NCI-H128 (cell line): ENCODE data around the gene NME7.
A peak's percentile ranks its signal among the peaks of the same experiment; 100 is the strongest.
"Not testable (repeated sequence)": the region's sequence is repeated elsewhere in the genome, so short reads cannot be mapped to it uniquely, and the experiment has no call there.

Source experiments
- DNase-seq: peaks from one replicate; lab custom pipeline; 2025; ENCODE audit not compliant: unreplicated experiment; lab: John Stamatoyannopoulos, UW

NME7 gene

DNA sequence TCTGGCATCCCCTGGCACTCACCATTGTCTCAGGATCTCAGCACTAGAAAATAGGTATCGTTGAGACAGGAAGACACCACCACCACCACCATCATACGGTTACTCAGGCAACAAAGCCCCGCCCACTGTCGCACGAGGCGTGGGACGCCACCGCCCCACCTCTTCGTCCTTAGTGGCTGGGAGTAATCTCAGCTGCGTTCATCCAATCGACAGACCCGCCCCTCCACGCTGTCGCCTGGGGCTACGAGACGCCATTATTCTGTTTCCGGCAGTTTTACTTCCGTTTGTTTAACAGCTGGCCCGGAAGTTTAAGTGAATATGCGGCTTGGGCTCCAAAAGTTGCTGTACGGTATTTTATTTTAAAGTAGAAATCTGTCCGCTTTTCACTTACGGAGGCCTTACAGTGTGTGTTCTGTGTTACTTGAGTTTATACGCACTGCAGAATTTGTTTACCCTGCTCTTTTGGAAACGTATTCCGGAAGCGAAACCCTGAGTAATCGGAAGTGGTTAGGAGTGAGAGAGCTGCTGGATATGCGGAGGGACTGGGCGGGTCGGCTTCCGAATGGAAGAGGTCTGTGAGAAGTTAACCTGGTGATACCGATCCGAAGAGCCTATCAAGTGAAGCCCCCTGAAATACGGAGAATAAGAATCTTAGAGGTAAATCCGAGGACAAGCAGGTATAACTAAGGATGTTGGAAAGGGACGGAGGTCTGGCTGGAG is at the start of gene NME7, which contains the start of gene BLZF1:
Gene NME7 (minus strand): TSS at position 112 of the 720 bp plus-strand sequence. CDS start 87 bp downstream, at position 25.
Gene BLZF1 (plus strand): TSS at position 510 of the 720 bp plus-strand sequence. CDS start 1,328 bp downstream, outside the sequence.
- DNase-seq, result peak; percentile 94

- DNase-seq, result no peak
Observed at GRCh38 chr1:169414952-169415351, 47.4 kb upstream of the NME7 start.

- not testable (repeated sequence) for DNase-seq
Observed at GRCh38 chr1:169408340-169408739, 40.7 kb upstream of the NME7 start.

- DNase-seq, result not testable (repeated sequence)
Observed at GRCh38 chr1:169402578-169402977, 35.0 kb upstream of the NME7 start.

DNA sequence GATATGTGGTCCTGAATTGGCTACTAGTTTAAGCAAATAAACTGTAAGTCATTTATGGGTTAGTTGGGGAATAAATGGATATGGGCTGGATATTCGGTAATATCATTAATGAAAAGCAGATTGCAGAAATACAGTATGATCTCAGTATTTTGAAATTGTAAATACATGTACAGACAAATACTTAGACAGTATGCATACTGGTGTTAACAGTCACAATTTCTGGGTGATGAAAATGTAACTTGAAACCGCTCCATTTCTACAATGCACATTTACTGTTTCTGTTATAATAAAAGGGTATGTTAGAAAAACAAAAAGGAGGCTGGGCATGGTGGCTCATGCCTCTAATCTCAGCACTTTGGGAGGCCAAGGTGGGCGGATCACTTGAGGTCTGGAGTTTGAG is 28.4 kb upstream of the NME7 start:
- DNase-seq, result no peak

DNA sequence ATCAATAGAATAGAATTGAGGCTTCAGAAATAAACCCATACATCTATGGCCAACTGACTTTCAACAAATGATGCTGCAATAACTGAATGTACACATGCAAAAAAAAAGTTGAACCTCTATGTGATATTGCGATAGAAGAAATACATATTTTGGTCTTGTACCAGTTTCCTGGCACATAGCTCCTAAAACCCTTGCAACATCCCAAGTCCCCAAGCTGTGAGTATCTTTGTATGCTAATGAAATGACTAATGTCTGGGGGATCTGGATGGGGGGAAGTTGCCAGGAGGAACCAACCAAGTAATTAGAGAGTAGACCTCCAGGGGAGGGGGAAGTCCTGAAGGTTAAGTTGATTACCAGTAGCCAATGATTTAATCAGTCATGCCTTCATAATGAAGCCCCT is 24.8 kb upstream of the NME7 start:
- no peak for DNase-seq

DNA sequence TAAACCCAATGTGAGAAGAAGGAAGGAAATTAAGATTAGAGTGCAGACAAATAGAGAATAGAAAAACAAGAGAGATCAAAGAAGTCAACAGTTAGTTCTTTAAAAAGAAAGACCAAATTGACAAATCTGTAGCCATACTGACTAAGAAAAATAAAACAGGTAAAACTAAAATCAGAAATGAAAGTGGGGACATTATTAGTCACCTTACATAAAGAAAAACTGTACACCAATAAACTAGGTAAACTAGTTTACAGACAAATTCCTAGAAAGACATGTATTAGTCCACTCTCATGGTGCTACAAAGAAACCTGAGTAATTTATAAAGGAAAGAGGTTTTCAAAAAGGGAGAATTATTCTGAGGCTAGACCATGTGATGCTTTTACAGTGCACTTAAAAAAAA is 22.7 kb upstream of the NME7 start:
- no peak for DNase-seq

- no peak for DNase-seq
Observed at GRCh38 chr1:169387399-169387798, 19.8 kb upstream of the NME7 start.

DNA sequence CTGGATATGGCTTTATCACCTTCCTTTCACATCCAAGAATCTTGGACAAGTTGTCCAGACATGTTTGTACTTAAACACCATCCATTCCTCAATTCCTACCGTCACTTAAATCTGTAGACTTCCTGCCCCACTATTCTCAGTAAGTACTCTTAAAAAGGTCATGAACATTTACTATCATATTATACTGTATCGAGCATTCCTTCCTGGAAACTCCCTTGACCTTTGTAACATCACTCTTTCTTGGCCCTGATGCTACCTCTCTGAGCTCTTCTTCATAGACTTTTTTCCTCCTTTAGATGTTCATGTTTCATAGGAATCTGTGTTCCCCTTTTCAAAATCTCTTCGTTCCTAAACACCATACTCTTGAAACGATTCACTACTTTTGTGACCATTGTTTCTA is 15.9 kb upstream of the NME7 start:
- no peak for DNase-seq

DNA sequence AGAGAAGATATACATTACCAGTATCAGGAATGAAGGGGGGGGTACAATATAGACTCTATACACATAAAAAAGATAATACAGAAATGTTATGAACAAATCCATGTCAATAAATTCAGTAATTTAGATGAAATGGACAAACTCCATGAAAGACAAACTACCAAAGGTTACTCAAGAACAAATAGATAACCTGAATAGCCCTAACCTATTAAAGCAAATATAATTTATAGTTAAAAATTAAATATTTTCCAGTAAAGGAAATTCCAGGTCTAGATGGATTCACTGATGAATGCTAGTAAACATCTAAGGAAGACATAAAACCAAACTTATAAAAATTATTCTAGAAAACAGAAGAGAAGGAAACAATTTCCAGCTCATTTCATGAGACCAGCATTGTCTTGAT is 13.6 kb upstream of the NME7 start:
- DNase-seq, result no peak

DNA sequence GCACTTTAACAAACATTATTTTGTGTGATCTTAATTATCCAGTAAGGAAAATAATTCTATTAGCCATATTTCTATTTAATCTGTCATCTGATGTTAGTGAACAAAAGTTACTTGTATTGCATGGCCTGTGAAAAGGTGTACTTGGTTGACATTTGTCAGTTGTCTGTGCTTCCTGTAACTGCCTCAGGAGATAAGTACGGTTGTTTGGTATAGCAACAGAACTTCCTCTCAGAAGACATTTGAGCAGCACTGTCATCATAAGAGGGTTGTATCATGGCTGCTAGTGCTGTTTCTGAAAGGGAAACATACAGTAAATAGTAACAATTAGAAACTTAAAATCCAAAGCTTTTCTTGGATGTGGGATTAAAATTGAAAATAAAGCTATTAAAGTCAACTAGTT is 3.8 kb upstream of the NME7 start:
- DNase-seq, result no peak

- DNase-seq, result no peak
Observed at GRCh38 chr1:169368406-169368769, 791 bp upstream of the NME7 start.

- DNase-seq, result no peak
Observed at GRCh38 chr1:169367096-169367685, 406 bp downstream of the NME7 start.

- no peak for DNase-seq
Observed at GRCh38 chr1:169364948-169365347, 2.6 kb downstream of the NME7 start.

DNA sequence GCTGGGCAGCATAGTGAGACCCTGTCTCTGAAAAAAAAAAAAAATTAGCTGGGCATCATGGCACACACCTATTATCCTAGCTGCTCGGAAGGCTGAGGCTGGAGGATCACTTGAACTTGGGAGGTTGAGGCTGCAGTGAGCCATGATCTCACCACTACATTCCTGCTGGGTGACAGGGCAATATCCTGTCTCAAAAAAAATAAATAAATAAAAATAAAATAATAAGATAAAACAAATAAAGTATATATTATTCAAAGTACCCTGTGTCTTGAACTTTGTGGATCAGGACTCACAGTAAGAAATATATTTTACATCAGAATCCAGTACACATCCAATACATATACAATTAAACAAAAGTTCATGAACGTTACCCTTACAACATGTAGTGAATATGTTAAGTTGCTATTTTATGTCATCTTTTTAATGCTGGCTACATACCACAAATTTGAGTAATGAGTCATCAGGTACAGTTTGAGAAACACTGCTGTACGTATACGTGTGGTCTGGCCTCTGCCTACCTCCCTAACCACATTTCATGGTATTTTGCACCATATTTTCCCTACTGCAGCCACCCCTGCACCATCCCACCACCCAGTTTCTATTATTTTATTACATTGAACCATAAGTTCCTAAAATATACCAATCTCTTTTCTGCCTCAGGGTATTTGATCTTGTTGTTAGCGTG is 4.4 kb downstream of the NME7 start:
- no peak for DNase-seq

DNA sequence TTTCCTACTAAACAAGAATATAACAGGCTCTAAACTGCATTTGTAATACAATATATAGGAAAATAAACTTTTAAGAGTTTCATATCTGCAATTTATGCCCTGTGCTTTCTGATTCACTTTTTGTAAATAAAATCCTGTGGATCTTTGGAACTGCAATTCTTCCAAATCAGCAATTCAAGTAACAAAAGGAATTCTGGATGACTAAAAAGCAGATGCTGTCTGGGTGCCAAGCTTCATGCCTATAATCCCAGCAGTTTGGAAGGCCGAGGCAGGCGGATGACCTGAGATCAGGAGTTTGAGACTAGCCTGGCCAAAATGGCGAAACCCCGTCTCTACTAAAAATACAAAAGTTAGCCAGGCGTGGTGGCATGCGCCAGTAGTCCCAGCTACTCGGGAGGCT is 6.3 kb downstream of the NME7 start:
- DNase-seq, result no peak

- DNase-seq, result no peak
Observed at GRCh38 chr1:169360415-169360814, 7.2 kb downstream of the NME7 start.

GRCh38 chr1:169348383-169349036 is 19.1 kb downstream of the NME7 start:
- peak; percentile 68 for DNase-seq

DNA sequence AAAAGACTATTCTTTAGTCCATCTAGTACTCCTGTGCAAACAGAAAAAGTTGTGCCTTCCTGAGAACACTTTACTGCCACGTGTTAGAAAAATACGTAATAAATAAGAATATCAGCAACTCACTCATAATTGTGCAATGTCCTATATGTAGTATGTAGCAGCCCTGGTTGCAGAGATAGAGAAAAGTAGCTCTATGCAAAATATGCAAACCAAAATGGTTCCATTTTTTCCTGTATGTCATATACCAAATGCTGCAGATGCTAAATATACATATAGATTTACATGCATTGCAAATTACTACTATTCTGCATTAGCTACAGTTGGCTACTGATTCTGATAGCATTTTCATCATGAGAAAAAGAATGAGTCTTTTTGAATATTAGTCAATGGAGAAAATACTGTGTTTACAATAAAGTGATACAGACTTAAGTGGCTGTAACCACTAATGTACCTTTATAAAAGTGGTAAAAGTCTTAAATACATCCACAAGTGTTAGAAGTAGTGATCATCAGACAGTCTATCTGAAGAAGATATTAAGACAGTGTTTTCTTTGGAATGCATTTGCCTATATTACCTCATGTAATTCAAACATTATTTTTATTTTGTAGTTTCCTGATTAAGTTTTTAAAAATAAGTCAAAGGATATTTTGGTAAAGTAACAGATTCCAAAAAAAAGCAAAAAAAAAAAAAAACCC is 19.8 kb downstream of the NME7 start:
- no peak for DNase-seq

DNA sequence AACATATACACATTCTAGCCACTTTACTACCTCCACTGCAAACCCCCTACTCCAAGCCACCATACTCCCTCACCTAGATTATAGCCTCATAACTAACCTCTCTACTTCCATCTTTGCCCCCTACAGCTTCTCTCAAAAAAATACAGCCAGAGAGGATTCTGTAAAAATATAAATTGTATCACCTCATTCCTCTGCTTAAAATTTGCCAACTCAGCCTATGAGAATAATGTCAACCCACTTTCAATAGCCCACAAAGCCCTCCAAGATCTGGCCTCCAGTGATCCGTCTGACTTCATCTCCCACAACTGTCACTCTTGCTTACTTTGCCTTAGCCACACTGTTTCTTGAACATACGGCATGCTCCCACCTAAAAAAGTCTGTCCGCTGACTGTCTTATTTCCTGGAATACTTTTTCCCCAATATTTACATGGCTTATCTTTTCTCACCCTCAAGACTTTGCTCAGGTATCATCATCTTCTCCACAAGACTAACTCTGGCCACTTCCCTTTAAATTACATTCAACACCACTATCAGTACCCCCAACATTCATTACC is 21.5 kb downstream of the NME7 start:
- no peak for DNase-seq

GRCh38 chr1:169345511-169345910 is 22.1 kb downstream of the NME7 start:
- DNase-seq, result no peak
